GM12878 (cell line): Measurements from ENCODE around the gene NCAM1. TPM values are rescaled to one million over a fixed set of nuclear protein-coding genes. Genes with fewer than 3 reads are reported as not detected.

Experiments
- CREB1 ChIP-seq: IDR thresholded peaks from 2 replicates; pipeline ENCODE4 v1.6.1; 2012; ENCODE audit warnings: low read depth, mild to moderate bottlenecking, inconsistent platforms
- EED ChIP-seq: sonication (generic); IDR thresholded peaks from 2 replicates; pipeline ENCODE4 v1.6.1; 2016; ENCODE audit warnings: antibody characterized with exemption, low read depth
- GATAD2B ChIP-seq: fragments of 450-650 bp; conservative IDR thresholded peaks from 2 replicates; pipeline ENCODE4 v1.6.1; 2017; ENCODE audit warnings: low read depth, mild to moderate bottlenecking, moderate library complexity
- IKZF2 ChIP-seq, 2 experiments: fragments of 450-650 bp; IDR thresholded peaks; 2 replicates each; pipeline ENCODE4 v1.6.1; 2017; ENCODE audit warnings: mild to moderate bottlenecking in 2 of 2, moderate library complexity in 2 of 2
- IRF4 ChIP-seq: IDR thresholded peaks from 2 replicates; pipeline ENCODE4 v1.6.1; 2011; ENCODE audit warnings: low read depth, low read length
- MTA2 ChIP-seq: fragments of 450-650 bp; IDR thresholded peaks from 2 replicates; pipeline ENCODE4 v1.6.1; 2016; ENCODE audit warnings: low read depth, mild to moderate bottlenecking, moderate library complexity
- NR2C1 ChIP-seq: fragments of 450-650 bp; IDR thresholded peaks from 2 replicates; pipeline ENCODE4 v1.6.1; 2017; ENCODE audit warnings: antibody characterized with exemption, mild to moderate bottlenecking, moderate library complexity
- NRF1 ChIP-seq: conservative IDR thresholded peaks from 2 replicates; pipeline ENCODE4 v1.6.1; 2011; ENCODE audit warnings: mild to moderate bottlenecking, low read depth, low read length, improper control_type of control experiment
- PAX5 ChIP-seq: IDR thresholded peaks from 2 replicates; pipeline ENCODE4 v1.6.1; 2011; ENCODE audit warnings: low read depth, low read length, borderline replicate concordance
- PML ChIP-seq: IDR thresholded peaks from 2 replicates; pipeline ENCODE4 v1.6.1; 2012; ENCODE audit warnings: low read length, inconsistent platforms
- RAD21 ChIP-seq: IDR thresholded peaks from 2 replicates; pipeline ENCODE4 v1.6.1; 2011; ENCODE audit warnings: mild to moderate bottlenecking, low read depth, low read length, moderate library complexity; ENCODE audit not compliant: insufficient read depth
- RCOR1 ChIP-seq: conservative IDR thresholded peaks from 2 replicates; pipeline ENCODE4 v1.6.1; 2012; ENCODE audit warnings: low read depth, low read length, improper control_type of control experiment
- RELA ChIP-seq: fragments of 450-650 bp; IDR thresholded peaks from 2 replicates; pipeline ENCODE4 v1.8.0; 2014; ENCODE audit warnings: borderline replicate concordance; ENCODE audit not compliant: partially characterized antibody
- SMARCA5 ChIP-seq: fragments of 450-650 bp; IDR thresholded peaks from 2 replicates; pipeline ENCODE4 v1.6.1; 2017; ENCODE audit warnings: mild to moderate bottlenecking
- SREBF2 ChIP-seq: IDR thresholded peaks from 2 replicates; pipeline ENCODE4 v1.6.1; 2012; ENCODE audit warnings: mild to moderate bottlenecking, low read length
- TAF1 ChIP-seq: IDR thresholded peaks from 2 replicates; pipeline ENCODE4 v1.6.1; 2011; ENCODE audit warnings: mild to moderate bottlenecking, low read depth, low read length, borderline replicate concordance
- USF2 ChIP-seq: IDR thresholded peaks from 2 replicates; pipeline ENCODE4 v1.6.1; 2011; ENCODE audit warnings: low read depth, low read length, improper control_type of control experiment, borderline replicate concordance
- YY1 ChIP-seq: IDR thresholded peaks from 2 replicates; pipeline ENCODE4 v1.6.1; 2011; ENCODE audit warnings: low read depth, mild to moderate bottlenecking, low read length
- ZNF274 ChIP-seq: IDR thresholded peaks from one replicate; pipeline ENCODE4 v1.8.0; 2011; ENCODE audit not compliant: insufficient read length, insufficient read depth
- ZNF384 ChIP-seq: IDR thresholded peaks from 2 replicates; pipeline ENCODE4 v1.6.1; 2012; ENCODE audit warnings: low read depth, mild to moderate bottlenecking, low read length, improper control_type of control experiment, borderline replicate concordance
- polyA plus RNA-seq, 11 experiments: library from polyadenylated mRNA; depleted of rRNA in 4 of 11; unstranded in 6 of 11; stranded (reverse) in 5 of 11; fragments of >200 nt; fragmentation: Nextera tagmentation in 4 of 11; fragmentation: Illumina TruSeq in 1 of 11; extraction: Ambion mirVana in 4 of 11; extraction: Trizol in 1 of 11; gene quantifications; 1 replicate in 1 of 11; 2 replicates in 10 of 11; pipeline versions ENCODE4 v1.2.1 to v1.2.3, GENCODE V29; 2011 to 2016; ENCODE audit warnings: inconsistent platforms in 2 of 11, missing spikeins in 2 of 11, low read depth in 1 of 11
- total RNA-seq, 4 experiments: library from RNA; depleted of rRNA in 3 of 4; stranded (reverse); fragments of >200 nt in 3 of 4; fragmentation: Illumina TruSeq in 1 of 4; extraction: Trizol in 1 of 4; gene quantifications; 2 replicates each; pipeline versions ENCODE4 v1.2.1 to v1.2.3, GENCODE V29; 2013 to 2021
- TF ChIP-seq, protein P1 (sequence below): IDR thresholded peaks from 2 replicates; pipeline ENCODE4 v1.6.1; 2012; ENCODE audit warnings: low read length, inconsistent platforms
- TF ChIP-seq, protein P2 (sequence below): IDR thresholded peaks from 2 replicates; pipeline ENCODE4 v1.6.1; 2011; ENCODE audit warnings: borderline replicate concordance, low read depth, mild to moderate bottlenecking, moderate library complexity, mixed read lengths, low read length; ENCODE audit not compliant: insufficient read depth; ENCODE audit errors: extremely low read length
- TF ChIP-seq, protein P3 (sequence below): IDR thresholded peaks from 2 replicates; pipeline ENCODE4 v1.6.1; 2012; ENCODE audit warnings: low read depth, low read length, improper control_type of control experiment

NCAM1 gene
- total and polyA plus RNA-seq, 10 of the 15 experiments (the other 5 are each of a cell fraction or from before 2014, with no cell fraction given) = 0.10 to 0.23 (median 0.11) TPM; not detected in 7

DNA sequence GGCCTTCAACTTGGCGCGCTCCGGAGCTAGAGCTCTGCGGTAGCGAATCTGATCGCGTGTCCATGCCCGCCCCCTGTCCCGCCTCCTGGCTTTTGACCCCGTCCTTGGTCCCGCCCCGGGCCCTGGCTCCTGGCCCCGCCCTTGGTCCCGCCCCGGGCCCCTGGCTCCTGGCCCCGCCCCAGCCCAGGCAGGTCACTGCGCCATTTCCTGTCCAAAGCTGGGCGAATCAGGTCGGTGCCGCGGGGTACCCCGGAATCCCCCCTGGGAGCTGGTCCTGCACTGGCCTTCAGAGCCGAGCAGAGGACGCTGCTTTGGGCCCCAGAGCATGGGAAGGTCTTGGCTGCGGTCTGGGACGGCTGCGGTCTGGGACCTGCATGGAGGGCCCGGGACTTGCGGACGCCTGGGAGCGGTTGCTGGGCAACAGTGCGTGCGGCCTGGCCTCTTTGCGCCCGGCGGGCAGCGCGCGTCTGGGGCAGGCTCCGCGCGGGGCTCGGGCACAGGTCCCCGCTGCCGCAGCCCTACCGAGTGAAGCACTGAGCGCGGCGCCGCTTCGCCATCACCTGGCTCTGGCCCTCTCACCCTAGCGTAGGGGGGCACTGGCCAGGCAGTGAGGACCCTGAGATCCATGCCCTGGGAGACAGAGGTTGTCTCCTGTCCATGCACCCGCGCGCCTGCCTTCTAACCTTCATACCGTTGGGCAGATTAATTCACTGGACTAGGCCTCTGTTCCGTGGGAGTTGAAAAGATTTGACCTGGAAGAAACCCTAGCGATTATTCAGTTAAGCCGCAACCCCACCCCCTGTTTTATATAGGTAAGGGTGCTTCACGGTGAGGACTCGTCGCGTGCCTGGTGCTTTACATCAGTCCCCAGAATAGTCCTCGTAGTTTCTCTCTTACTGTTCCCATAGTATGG, 353.4 kb downstream of the NCAM1 start, which contains the start of gene TTC12 (continued):
- TF ChIP-seq IRF4 (peak; percentile 21; the same call in 1 of the 2 replicates), IKZF2 (IDR thresholded peaks at IDR 0.05) (peak in 1 of 2 experiments; percentile 8; a peak in 1 of 4 replicates), NRF1 (no peak), TAF1 (peak; percentile 66; the same call in 1 of the 2 replicates), PML (peak; percentile 47; the same call in 1 of the 2 replicates), YY1 (peak; percentile 40; the same call in 1 of the 2 replicates), GATAD2B (peak; percentile 81), MTA2 (peak; percentile 22), EED (peak; percentile 39; the same call in 1 of the 2 replicates), NR2C1 (peak; percentile 88), RCOR1 (no peak), SMARCA5 (no peak), PAX5 (peak; percentile 34; the same call in 1 of the 2 replicates), ZNF274 (no peak), RELA (peak; percentile 62), USF2 (no peak), ZNF384 (no peak), SREBF2 (no peak), RAD21 (no peak), CREB1 (peak; percentile 65)
- TF ChIP-seq, protein P1, sequence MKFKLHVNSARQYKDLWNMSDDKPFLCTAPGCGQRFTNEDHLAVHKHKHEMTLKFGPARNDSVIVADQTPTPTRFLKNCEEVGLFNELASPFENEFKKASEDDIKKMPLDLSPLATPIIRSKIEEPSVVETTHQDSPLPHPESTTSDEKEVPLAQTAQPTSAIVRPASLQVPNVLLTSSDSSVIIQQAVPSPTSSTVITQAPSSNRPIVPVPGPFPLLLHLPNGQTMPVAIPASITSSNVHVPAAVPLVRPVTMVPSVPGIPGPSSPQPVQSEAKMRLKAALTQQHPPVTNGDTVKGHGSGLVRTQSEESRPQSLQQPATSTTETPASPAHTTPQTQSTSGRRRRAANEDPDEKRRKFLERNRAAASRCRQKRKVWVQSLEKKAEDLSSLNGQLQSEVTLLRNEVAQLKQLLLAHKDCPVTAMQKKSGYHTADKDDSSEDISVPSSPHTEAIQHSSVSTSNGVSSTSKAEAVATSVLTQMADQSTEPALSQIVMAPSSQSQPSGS = no peak
- TF ChIP-seq, protein P2, sequence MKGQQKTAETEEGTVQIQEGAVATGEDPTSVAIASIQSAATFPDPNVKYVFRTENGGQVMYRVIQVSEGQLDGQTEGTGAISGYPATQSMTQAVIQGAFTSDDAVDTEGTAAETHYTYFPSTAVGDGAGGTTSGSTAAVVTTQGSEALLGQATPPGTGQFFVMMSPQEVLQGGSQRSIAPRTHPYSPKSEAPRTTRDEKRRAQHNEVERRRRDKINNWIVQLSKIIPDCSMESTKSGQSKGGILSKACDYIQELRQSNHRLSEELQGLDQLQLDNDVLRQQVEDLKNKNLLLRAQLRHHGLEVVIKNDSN = no peak
- TF ChIP-seq, protein P3, sequence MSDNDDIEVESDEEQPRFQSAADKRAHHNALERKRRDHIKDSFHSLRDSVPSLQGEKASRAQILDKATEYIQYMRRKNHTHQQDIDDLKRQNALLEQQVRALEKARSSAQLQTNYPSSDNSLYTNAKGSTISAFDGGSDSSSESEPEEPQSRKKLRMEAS = peak; percentile 73; the same call in 1 of the 2 replicates
